Measurements from ENCODE around the gene PLEKHA7. TPM values are rescaled to one million over a fixed set of nuclear protein-coding genes. Genes with fewer than 3 reads are reported as not detected.

Gene PLEKHA7
- total RNA-seq, 1 experiment from 2014 or later, result 13.0 TPM

GRCh38 chr11:16816358-16817270, 197.6 kb downstream of the PLEKHA7 start:
- no peaks in the 10 kb centered on the region for H3K9me3 Mint-ChIP-seq
- H3K36me3 Mint-ChIP-seq, result peaks cover 13% of the 10 kb centered on the region; the same call in 1 of the 2 replicates
- ChIA-PET CTCF (interaction anchor here (1.2 kb wide), 1 partner anchor 247 kb away, joined by 4 read pairs; no protein-coding TSS in a partner anchor), POLR2A (no interaction called here)
- no peak overlapping the region for H3K27ac Mint-ChIP-seq
- H3K4me1 Mint-ChIP-seq, result peaks cover 20% of the 10 kb centered on the region
- no peaks in the 10 kb centered on the region for H3K27me3 Mint-ChIP-seq (ENCODE audit: low read depth)
- DNase-seq (ENCODE audit: low spot score) (no peak), ATAC-seq (no peak)
- no peak overlapping the region for H3K4me3 Mint-ChIP-seq
- TF ChIP-seq ZNF121 (CRISPR knock-in tag; IDR thresholded peaks at IDR 0.05), result no peak
- TF ChIP-seq ZNF416 (CRISPR knock-in tag; IDR thresholded peaks at IDR 0.05), result no peak
- TF ChIP-seq USF2 (CRISPR knock-in tag; IDR thresholded peaks at IDR 0.05), result no peak
- no peak for TF ChIP-seq HMGA2 (CRISPR knock-in tag; IDR thresholded peaks at IDR 0.05)
- no peak for TF ChIP-seq TEAD4 (CRISPR knock-in tag; IDR thresholded peaks at IDR 0.05)
- TF ChIP-seq ZNF317 (CRISPR knock-in tag; IDR thresholded peaks at IDR 0.05; ENCODE audit: borderline replicate concordance, low read depth), result no peak
- TF ChIP-seq ZNF423 (CRISPR knock-in tag; IDR thresholded peaks at IDR 0.05), result no peak
- TF ChIP-seq AFF4 (CRISPR knock-in tag; IDR thresholded peaks at IDR 0.05; ENCODE audit: borderline replicate concordance), result no peak
- no peak for TF ChIP-seq MXD4 (CRISPR knock-in tag; IDR thresholded peaks at IDR 0.05; ENCODE audit: borderline replicate concordance)
- TF ChIP-seq MLX (CRISPR knock-in tag; IDR thresholded peaks at IDR 0.05), result no peak
- TF ChIP-seq TEAD1 (CRISPR knock-in tag; IDR thresholded peaks at IDR 0.05), result no peak
- no peak for TF ChIP-seq ELF4 (CRISPR knock-in tag; IDR thresholded peaks at IDR 0.05; ENCODE audit: low read depth)
- TF ChIP-seq E2F5 (CRISPR knock-in tag; IDR thresholded peaks at IDR 0.05), result no peak
- TF ChIP-seq SMAD3 (CRISPR knock-in tag; IDR thresholded peaks at IDR 0.05; ENCODE audit: borderline replicate concordance), result no peak

- H3K27ac Mint-ChIP-seq, result no peak overlapping the region
- no peak overlapping the region for H3K4me3 Mint-ChIP-seq
- H3K27me3 Mint-ChIP-seq (ENCODE audit: low read depth), result no peaks in the 10 kb centered on the region
- ChIA-PET CTCF (no interaction called here), POLR2A (interaction anchor here (0.6 kb wide), 1 partner anchor 263 kb away, joined by 4 read pairs; no protein-coding TSS in a partner anchor)
- ATAC-seq (no peak; the same call in none of the 2 replicates), DNase-seq (ENCODE audit: low spot score) (no peak)
- peaks cover 13% of the 10 kb centered on the region; the same call in 1 of the 2 replicates for H3K36me3 Mint-ChIP-seq
- H3K4me1 Mint-ChIP-seq, result peaks cover 11% of the 10 kb centered on the region
- H3K9me3 Mint-ChIP-seq, result no peaks in the 10 kb centered on the region
- TF ChIP-seq ATF3 (CRISPR knock-in tag; conservative IDR thresholded peaks at IDR 0.05) (no peak), EMX1 (CRISPR knock-in tag; IDR thresholded peaks at IDR 0.05) (no peak)
These were observed 199.0 kb downstream of the PLEKHA7 start for GRCh38 chr11:16815047-16815767.

All from WTC11 (cell line).